ENCODE measurements around the gene HCRTR2.
"Not testable (repeated sequence)": the region's sequence is repeated elsewhere in the genome, so short reads cannot be mapped to it uniquely, and the experiment has no call there.

HCRTR2 gene

GRCh38 chr6:55174211-55175026 lies at the start of gene HCRTR2:
Gene HCRTR2, plus strand, starts transcription at chr6:55174515. Its CDS starts 73 bp downstream, at chr6:55174588.
- Histone ChIP-seq H3K27ac (ENCODE audit: low read length) (no peak within 1 kb of the TSS), H3K27me3 (ENCODE audit: insufficient read depth, low read length) (peaks cover 41% of the 10 kb centered on the region), H3K36me3 (ENCODE audit: insufficient read depth, low read depth, low read length) (no peaks in the 10 kb centered on the region), H3K9me3 (ENCODE audit: insufficient read depth, low read depth, low read length) (no peaks in the 10 kb centered on the region), H3K4me3 (ENCODE audit: low read length) (peak within 1 kb of the TSS; percentile 88), H3K4me1 (ENCODE audit: insufficient read depth, low read length) (0 out of 2 replicates have a peak, but pooled peaks cover 5% of the 10 kb centered on the region), H3K9ac (ENCODE audit: low read depth, low read length) (peak within 1 kb of the TSS; percentile 56; the same call in 1 of the 2 replicates)

GRCh38 chr6:55130806-55131324 lies 43.5 kb upstream of the HCRTR2 start:
- Histone ChIP-seq H3K9me3 (ENCODE audit: insufficient read depth, low read depth, low read length) (no peaks in the 10 kb centered on the region), H3K36me3 (ENCODE audit: insufficient read depth, low read depth, low read length) (no peaks in the 10 kb centered on the region), H3K4me1 (ENCODE audit: insufficient read depth, low read length) (no peaks in the 10 kb centered on the region), H3K27me3 (ENCODE audit: insufficient read depth, low read length) (no peaks in the 10 kb centered on the region), H3K4me3 (ENCODE audit: low read length) (no peak overlapping the region), H3K9ac (ENCODE audit: low read depth, low read length) (no peak overlapping the region), H3K27ac (ENCODE audit: low read length) (no peak overlapping the region)

- no peak overlapping the region for H3K9ac ChIP-seq (ENCODE audit: low read depth, low read length)
- no peaks in the 10 kb centered on the region for H3K27me3 ChIP-seq (ENCODE audit: insufficient read depth, low read length)
- no peaks in the 10 kb centered on the region for H3K4me1 ChIP-seq (ENCODE audit: insufficient read depth, low read length)
- H3K9me3 ChIP-seq (ENCODE audit: insufficient read depth, low read depth, low read length), result no peaks in the 10 kb centered on the region
- no peaks in the 10 kb centered on the region for H3K36me3 ChIP-seq (ENCODE audit: insufficient read depth, low read depth, low read length)
- no peak overlapping the region for H3K4me3 ChIP-seq (ENCODE audit: low read length)
- no peak overlapping the region for H3K27ac ChIP-seq (ENCODE audit: low read length)
Observed at GRCh38 chr6:55131616-55132015, 42.7 kb upstream of the HCRTR2 start.

- Histone ChIP-seq H3K4me1 (ENCODE audit: insufficient read depth, low read length) (no peaks in the 10 kb centered on the region), H3K36me3 (ENCODE audit: insufficient read depth, low read depth, low read length) (no peaks in the 10 kb centered on the region), H3K4me3 (ENCODE audit: low read length) (no peak overlapping the region), H3K27ac (ENCODE audit: low read length) (no peak overlapping the region), H3K9ac (ENCODE audit: low read depth, low read length) (no peak overlapping the region), H3K27me3 (ENCODE audit: insufficient read depth, low read length) (no peaks in the 10 kb centered on the region), H3K9me3 (ENCODE audit: insufficient read depth, low read depth, low read length) (no peaks in the 10 kb centered on the region)
Observed at GRCh38 chr6:55136916-55137315, 37.4 kb upstream of the HCRTR2 start.

- no peaks in the 10 kb centered on the region for H3K27me3 ChIP-seq (ENCODE audit: insufficient read depth, low read length)
- H3K4me1 ChIP-seq (ENCODE audit: insufficient read depth, low read length), result no peaks in the 10 kb centered on the region
- no peak overlapping the region for H3K27ac ChIP-seq (ENCODE audit: low read length)
- H3K9me3 ChIP-seq (ENCODE audit: insufficient read depth, low read depth, low read length), result no peaks in the 10 kb centered on the region
- H3K9ac ChIP-seq (ENCODE audit: low read depth, low read length), result no peak overlapping the region
- H3K36me3 ChIP-seq (ENCODE audit: insufficient read depth, low read depth, low read length), result no peaks in the 10 kb centered on the region
- H3K4me3 ChIP-seq (ENCODE audit: low read length), result no peak overlapping the region
Observed at GRCh38 chr6:55137929-55138693, 36.2 kb upstream of the HCRTR2 start.

- Histone ChIP-seq H3K9ac (ENCODE audit: low read depth, low read length) (no peak overlapping the region), H3K27me3 (ENCODE audit: insufficient read depth, low read length) (no peaks in the 10 kb centered on the region), H3K4me3 (ENCODE audit: low read length) (no peak overlapping the region), H3K9me3 (ENCODE audit: insufficient read depth, low read depth, low read length) (no peaks in the 10 kb centered on the region), H3K4me1 (ENCODE audit: insufficient read depth, low read length) (no peaks in the 10 kb centered on the region), H3K36me3 (ENCODE audit: insufficient read depth, low read depth, low read length) (no peaks in the 10 kb centered on the region), H3K27ac (ENCODE audit: low read length) (no peak overlapping the region)
Observed at GRCh38 chr6:55141611-55142010, 32.7 kb upstream of the HCRTR2 start.

- H3K4me3 ChIP-seq (ENCODE audit: low read length), result no peak overlapping the region
- H3K27ac ChIP-seq (ENCODE audit: low read length), result no peak overlapping the region
- no peaks in the 10 kb centered on the region for H3K36me3 ChIP-seq (ENCODE audit: insufficient read depth, low read depth, low read length)
- no peak overlapping the region for H3K9ac ChIP-seq (ENCODE audit: low read depth, low read length)
- H3K27me3 ChIP-seq (ENCODE audit: insufficient read depth, low read length), result no peaks in the 10 kb centered on the region
- H3K4me1 ChIP-seq (ENCODE audit: insufficient read depth, low read length), result no peaks in the 10 kb centered on the region
- H3K9me3 ChIP-seq (ENCODE audit: insufficient read depth, low read depth, low read length), result no peaks in the 10 kb centered on the region
Observed at GRCh38 chr6:55142610-55143009, 31.7 kb upstream of the HCRTR2 start.

- no peak overlapping the region for H3K4me3 ChIP-seq (ENCODE audit: low read length)
- no peaks in the 10 kb centered on the region for H3K36me3 ChIP-seq (ENCODE audit: insufficient read depth, low read depth, low read length)
- H3K9ac ChIP-seq (ENCODE audit: low read depth, low read length), result no peak overlapping the region
- H3K27me3 ChIP-seq (ENCODE audit: insufficient read depth, low read length), result no peaks in the 10 kb centered on the region
- no peaks in the 10 kb centered on the region for H3K4me1 ChIP-seq (ENCODE audit: insufficient read depth, low read length)
- no peaks in the 10 kb centered on the region for H3K9me3 ChIP-seq (ENCODE audit: insufficient read depth, low read depth, low read length)
- H3K27ac ChIP-seq (ENCODE audit: low read length), result no peak overlapping the region
Observed at GRCh38 chr6:55153284-55153683, 21.0 kb upstream of the HCRTR2 start.

GRCh38 chr6:55158784-55159183 lies 15.5 kb upstream of the HCRTR2 start:
- H3K27me3 ChIP-seq (ENCODE audit: insufficient read depth, low read length); H3K4me1 ChIP-seq (ENCODE audit: insufficient read depth, low read length); H3K27ac ChIP-seq (ENCODE audit: low read length); H3K9ac ChIP-seq (ENCODE audit: low read depth, low read length); H3K9me3 ChIP-seq (ENCODE audit: insufficient read depth, low read depth, low read length); H3K4me3 ChIP-seq (ENCODE audit: low read length); H3K36me3 ChIP-seq (ENCODE audit: insufficient read depth, low read depth, low read length): not testable (repeated sequence)

GRCh38 chr6:55167860-55168259 lies 6.5 kb upstream of the HCRTR2 start:
- Histone ChIP-seq H3K27ac (ENCODE audit: low read length) (no peak overlapping the region), H3K9me3 (ENCODE audit: insufficient read depth, low read depth, low read length) (no peaks in the 10 kb centered on the region), H3K36me3 (ENCODE audit: insufficient read depth, low read depth, low read length) (no peaks in the 10 kb centered on the region), H3K4me1 (ENCODE audit: insufficient read depth, low read length) (no peaks in the 10 kb centered on the region), H3K9ac (ENCODE audit: low read depth, low read length) (no peak overlapping the region), H3K4me3 (ENCODE audit: low read length) (no peak overlapping the region), H3K27me3 (ENCODE audit: insufficient read depth, low read length) (peaks cover 2% of the 10 kb centered on the region)

GRCh38 chr6:55175078-55176049 lies 1.0 kb downstream of the HCRTR2 start:
- no peak overlapping the region for H3K9ac ChIP-seq (ENCODE audit: low read depth, low read length)
- H3K36me3 ChIP-seq (ENCODE audit: insufficient read depth, low read depth, low read length), result no peaks in the 10 kb centered on the region
- H3K27ac ChIP-seq (ENCODE audit: low read length), result no peak overlapping the region
- peak overlapping the region; percentile 88 for H3K4me3 ChIP-seq (ENCODE audit: low read length)
- H3K27me3 ChIP-seq (ENCODE audit: insufficient read depth, low read length), result peaks cover 41% of the 10 kb centered on the region
- H3K4me1 ChIP-seq (ENCODE audit: insufficient read depth, low read length), result 0 out of 2 replicates have a peak, but pooled peaks cover 5% of the 10 kb centered on the region
- H3K9me3 ChIP-seq (ENCODE audit: insufficient read depth, low read depth, low read length), result no peaks in the 10 kb centered on the region
